T-helper 22 cell (primary cell): Measurements from ENCODE around the gene AGBL2.
"Not testable (repeated sequence)": the region's sequence is repeated elsewhere in the genome, so short reads cannot be mapped to it uniquely, and the experiment has no call there.

Experiments
- DNase-seq: peaks from one replicate; pipeline ENCODE4 v3.0.0-alpha.2; 2020; ENCODE audit warnings: low read depth

The AGBL2 gene, protein sequence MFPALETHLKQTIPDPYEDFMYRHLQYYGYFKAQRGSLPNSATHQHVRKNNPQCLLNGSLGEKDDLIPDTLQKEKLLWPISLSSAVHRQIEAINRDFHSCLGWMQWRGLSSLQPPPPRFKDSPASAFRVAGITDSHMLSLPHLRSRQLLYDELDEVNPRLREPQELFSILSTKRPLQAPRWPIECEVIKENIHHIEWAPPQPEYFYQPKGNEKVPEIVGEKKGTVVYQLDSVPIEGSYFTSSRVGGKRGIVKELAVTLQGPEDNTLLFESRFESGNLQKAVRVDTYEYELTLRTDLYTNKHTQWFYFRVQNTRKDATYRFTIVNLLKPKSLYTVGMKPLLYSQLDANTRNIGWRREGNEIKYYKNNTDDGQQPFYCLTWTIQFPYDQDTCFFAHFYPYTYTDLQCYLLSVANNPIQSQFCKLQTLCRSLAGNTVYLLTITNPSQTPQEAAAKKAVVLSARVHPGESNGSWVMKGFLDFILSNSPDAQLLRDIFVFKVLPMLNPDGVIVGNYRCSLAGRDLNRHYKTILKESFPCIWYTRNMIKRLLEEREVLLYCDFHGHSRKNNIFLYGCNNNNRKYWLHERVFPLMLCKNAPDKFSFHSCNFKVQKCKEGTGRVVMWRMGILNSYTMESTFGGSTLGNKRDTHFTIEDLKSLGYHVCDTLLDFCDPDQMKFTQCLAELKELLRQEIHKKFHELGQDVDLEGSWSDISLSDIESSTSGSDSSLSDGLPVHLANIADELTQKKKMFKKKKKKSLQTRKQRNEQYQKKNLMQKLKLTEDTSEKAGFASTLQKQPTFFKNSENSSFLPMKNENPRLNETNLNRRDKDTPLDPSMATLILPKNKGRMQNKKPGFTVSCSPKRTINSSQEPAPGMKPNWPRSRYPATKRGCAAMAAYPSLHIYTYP

DNA sequence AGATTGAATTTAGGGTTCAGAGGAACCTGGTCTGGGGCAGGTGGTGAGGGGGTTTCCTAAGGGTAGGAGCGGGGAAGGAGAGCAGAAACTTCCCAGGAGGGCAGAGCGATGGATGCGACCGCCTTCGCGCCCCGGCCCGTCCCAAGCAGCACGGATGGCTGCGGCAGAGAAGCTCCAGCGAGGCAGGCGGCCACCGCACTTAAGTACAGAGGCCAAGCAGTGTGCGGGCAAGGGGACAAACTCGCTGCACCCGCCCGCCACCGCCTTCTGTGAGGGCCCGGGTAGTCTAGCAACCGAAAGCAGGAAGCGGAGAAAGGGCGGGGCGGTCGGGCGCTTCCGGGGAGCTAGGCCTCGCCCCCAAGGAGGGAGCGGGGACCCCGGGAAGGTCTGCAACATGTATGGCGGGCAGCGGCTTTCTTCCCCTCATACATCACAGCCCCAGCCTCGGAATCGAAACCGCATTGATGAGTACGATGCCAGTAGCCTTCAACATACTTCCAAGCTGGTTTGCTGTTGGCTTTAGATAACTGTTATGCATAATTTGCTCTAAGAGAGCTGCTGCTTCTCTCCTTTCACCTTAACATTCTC, at the start of gene AGBL2:
TSS of gene AGBL2 (minus strand) at position 288 of the 588 bp plus-strand sequence. CDS start 719 bp downstream, outside the sequence.
- DNase-seq = peak; percentile 74

DNA sequence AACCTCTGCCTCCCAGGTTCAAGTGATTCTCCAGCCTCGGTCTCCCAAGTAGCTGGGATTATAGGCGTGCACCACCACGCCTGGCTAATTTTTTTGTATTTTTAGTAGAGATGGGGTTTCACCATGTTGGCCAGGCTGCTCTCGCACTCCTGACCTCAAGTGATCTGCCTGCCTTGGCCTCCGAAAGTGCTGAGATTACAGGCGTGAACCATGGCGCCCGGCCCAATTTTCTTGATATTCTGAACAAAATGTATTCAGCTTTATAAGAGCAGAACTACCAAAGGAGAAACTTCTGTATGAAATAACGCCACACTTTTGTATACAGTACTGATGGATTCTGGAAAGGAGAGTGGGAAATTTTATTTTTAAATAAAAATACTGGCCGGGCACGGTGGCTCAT, 44.1 kb upstream of the AGBL2 start:
- not testable (repeated sequence) for DNase-seq

DNA sequence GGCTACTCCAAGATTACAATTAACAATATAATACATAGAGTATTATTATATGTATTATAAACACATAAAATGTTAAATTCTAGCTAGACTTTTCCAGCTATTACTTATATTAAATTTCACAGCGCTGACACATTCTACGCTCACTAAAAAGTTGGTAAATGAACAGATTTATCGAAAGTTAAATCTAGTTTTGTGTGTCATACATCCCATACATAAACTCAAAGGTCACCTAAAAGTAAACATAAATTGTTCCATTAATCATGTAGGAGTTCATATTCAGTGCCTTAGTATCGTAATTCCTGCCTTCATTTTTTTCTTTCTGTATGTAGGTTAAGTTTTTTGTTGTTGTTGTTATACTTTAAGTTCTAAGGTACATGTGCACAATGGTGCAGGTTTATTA, 41.0 kb upstream of the AGBL2 start:
- no peak for DNase-seq

DNA sequence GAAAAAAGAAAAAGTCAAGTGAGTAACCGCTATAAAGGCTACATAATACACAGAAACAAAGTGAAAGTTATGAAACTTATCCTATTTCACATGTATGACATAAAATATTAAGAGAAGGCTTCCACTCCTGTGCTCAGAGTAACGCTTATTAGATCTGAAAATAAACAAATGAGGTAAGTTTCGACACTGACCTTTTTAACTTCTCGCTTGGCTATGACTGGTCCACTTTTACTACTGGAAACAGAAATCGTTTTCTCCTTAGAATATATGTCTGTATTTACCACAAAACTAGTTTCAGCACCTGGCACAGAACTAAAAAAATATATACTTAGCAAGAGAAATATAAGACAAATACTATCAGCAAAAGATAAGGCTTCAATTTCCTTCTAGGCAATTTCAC, 35.6 kb upstream of the AGBL2 start:
- no peak for DNase-seq

DNA sequence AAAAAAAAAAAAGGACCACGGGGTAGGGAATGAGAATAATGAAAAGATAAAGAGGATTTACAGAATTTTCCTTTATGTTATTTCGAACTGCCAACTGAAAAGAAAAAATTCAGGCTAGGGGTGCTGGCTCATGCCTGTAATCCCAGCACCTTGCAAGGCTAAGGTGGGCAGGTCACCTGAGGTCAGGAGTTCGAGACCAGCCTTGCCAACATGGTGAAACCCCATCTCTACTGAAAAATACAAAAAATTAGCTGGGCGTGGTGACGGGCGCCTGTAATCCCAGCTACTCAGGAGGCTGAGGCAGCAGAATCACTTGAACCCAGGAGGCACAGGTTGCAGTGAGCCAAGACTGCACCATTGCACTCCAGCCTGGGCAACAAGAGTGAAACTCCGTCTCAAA, 27.3 kb upstream of the AGBL2 start:
- DNase-seq = not testable (repeated sequence)

DNA sequence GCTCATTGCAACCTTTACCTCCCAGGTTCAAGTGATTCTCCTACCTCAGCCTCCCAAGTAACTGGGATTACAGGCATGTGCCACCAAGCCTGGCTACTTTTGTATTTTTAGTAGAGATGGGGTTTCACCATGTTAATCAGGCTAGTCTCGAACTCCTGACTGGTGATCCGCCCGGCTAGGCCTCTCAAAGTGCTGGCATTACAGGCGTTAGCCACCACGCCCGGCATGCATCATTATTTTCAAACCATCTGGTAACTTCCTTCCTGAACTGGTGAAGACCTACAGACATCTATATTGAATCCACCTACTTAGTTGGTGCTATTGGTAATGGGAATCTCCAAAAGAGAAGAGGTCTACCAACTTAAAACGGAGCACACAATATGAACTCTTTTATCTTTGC, 22.6 kb upstream of the AGBL2 start:
- not testable (repeated sequence) for DNase-seq

DNA sequence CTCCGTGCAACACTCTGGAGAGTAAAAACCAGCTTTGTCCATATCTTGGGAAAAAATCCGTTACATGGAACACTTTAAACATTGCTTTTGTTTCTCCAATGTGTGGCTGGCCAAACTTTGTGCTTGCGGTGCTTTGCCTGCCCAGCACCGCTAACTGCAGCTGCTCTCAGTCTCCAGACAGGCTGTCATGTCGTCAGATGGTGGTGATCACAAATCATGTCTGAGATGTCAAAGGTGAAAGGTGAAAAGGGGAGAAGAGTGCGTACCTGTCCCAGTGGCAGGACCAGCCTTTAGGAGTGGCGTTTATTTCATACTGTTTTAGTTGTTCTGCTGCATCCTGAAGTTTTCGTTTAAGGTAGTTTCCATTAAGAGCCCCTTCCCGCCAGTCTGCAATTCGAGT, 17.1 kb upstream of the AGBL2 start:
- no peak for DNase-seq

DNA sequence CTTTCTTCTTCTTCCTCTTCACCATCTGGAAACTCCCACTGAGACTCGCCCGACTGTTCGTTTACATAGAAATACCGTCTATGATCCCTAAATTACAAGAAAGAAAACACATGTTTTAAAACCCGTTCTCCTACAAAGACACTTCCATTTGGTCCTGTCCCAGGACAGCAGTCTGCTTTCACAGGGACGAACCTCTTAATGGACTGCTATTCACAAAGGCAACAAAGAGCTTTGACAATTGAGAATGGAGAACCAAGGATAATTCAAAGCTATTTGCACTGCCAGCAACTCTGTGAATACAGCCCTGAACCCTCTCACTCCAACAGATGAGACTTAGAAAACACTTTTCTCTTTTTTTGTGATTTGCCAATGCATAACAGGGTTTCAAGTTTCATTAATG, 16.3 kb upstream of the AGBL2 start:
- DNase-seq = no peak

DNA sequence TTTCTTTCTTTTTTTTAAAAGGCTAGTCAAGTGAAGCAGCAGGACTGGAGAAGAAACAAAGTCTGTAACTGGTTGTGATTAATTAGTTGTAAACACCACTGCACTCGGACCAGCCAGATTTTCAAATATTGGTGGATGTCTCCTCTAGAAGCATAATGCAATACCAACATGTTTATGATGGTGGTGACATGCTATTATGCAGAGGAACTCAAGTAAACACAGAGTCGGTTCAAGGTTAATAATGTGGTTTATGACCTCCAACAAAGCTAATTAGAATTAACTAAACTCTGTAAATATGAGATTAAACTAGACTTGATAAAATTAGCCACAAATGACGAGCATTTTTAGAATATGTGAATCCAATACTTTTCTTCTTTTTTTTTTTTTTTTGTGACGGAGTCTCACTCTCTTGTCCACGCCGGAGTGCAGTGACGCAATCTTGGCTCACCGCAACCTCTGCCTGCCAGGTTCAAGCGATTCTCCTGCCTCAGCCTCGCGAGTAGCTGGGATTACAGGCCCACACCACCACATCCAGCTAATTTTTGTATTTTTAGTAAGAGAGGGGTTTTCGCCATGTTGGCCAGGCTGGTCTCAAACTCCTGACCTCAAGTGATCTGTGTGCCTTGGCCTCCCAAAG, 11.8 kb upstream of the AGBL2 start:
- DNase-seq = no peak

DNA sequence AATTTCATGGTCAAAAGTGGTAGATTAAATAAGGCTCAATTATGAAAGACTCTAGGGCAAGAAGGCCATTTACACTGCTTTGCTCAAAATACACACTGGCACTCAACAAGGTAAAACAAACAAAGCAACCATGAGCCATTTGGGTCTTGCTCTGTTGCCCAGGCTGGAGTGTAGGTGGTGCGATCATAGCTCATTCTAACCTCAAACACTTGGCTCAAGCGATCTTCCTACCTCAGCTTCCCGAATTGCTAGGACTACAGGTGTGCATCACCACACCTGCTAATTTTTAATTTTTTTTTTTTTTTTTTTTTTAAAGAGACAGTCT, 10.9 kb upstream of the AGBL2 start:
- no peak for DNase-seq

DNA sequence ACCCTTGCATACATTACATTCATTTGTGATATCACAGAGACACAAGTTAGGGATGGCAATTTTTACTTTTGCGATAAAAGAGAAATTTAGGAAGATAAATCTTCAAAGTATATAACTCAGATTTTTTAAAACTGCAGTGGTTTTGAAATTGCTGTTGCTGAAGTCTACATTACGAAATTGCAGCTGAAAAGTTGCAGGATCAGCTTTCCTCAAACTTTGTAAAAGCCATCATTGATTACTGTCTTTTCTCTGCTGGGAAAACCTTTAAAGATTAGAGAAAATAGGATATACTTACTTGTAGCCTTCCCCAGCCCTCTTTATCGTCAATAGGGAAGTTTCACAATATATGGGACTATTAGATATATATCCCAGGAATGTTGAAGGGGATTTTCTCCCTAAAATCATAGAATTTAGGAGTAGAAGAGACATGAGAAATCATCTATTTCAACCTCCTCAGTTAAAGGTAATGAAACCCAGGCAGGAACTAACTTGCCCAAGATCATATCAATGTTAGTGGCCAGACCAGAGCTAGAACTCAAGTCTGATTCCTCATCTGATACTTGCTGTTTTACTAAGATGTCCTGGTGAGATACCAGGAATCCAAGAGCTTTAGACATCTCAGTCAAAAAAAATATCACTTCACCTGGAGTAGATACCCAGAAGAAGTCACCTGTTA, 10.4 kb upstream of the AGBL2 start:
- DNase-seq = no peak

DNA sequence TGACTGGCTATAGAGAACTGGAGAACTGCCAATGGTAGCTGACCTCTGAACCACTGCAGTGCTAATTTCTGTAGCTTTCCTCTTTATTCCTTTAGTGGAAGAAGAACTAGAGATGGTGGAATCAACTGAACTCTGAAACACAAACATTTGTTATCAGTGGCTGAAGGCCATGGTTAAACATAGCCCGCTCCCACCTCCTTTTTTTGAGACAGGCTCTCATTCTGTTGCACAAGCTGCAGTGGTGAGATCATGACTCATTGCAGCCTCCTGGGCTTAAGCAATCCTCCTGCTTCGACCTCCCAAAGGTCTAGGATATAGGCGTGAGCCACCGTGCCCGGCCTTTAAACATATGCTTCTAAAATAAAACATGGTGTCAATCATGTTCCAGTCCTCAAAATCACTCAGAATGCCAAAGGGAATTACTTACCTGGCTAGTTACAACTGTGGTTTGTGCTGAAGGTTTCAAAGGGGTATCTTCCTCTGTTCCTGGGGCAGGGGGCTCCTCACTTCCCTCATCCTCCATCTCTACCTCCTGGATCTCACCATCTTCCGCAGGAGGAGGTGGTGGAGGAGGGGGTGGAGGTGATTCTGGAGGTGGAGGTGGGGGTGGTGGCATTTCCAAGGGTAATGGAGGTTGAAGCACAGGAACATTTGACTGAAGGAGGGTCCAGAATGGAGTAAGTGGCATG, 9.0 kb upstream of the AGBL2 start:
- DNase-seq = no peak

DNA sequence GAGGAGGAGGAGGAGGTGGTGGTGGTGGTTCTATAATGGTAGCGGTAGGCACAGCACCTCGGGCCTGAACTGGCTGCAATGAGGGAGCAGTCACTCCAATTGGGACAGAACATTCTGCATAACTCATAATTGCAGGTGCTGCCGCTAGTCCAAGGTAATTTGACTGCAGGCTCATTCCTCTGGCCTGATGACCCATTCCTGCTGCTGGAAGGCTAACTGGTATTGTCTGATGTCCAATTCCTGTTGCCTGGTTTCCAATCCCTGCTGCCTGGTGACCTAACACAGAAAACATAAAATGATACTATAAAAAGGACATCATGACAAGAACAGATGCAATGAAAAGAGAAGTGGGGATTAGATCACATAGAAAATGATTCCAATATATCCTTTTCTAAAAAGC, 7.9 kb upstream of the AGBL2 start:
- no peak for DNase-seq

DNA sequence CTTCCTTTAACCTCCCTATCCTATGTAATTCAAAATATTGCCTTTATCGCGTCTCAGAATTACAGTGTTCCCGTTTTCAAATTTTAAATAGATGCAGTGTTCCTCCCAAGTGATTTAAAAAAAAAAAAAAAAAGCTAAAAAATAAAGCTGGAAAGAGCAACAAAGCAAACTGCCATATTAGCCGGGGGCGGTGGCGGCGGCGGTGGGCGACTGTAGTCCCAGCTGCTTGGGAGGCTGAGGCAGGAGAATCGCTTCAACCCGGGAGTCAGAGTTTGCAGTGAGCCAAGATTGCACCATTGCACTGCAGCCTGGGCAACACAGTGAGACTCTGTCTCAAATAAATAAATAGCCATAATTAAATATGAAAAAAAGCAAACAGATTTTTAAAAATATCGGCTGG, 5.5 kb upstream of the AGBL2 start:
- no peak for DNase-seq

DNA sequence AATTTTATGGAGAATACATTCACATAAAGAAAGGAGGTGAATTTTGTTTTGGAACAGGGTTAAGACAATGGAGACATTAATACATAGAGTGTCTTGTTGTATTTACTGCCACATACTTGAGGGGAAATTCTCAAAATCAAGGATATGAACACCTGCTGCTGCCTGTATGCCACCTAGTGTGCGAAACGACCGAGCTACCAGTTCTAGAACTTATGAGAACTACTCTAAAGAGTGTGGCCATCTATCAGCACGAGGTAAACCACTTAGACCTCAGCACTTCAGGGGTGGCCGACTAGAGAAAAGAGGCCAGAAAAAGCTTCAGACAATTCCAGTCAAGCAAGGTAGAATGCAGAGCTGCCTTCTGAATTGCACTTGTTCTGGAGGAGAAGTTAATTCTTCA, 1.5 kb upstream of the AGBL2 start:
- DNase-seq = no peak

DNA sequence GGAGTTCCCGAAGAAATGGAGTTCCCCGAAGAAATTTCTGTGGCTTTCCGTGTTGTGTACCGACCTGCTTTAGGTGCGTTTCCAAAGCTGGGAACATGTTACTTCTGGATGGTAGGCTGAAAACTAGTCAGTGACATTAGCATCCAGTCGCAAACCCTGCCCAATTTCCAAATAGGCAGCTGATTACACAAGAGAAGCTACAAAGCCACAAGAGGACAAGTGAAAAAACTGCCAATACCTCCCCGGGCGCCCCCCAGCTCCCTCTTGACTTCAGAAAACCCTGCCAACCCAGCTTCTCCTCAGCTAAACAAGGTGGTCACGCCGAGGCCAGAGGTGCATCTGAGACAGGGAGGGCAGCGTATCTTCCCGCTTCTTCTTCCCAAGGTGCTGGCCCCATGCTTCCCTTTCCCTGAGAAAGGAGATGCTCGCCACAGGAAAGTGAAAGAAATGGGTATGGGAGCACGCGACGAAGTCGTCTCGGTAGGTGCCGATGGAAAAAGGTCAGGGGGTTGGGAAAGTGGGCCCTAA, 551 bp downstream of the AGBL2 start:
- DNase-seq = peak; percentile 0

DNA sequence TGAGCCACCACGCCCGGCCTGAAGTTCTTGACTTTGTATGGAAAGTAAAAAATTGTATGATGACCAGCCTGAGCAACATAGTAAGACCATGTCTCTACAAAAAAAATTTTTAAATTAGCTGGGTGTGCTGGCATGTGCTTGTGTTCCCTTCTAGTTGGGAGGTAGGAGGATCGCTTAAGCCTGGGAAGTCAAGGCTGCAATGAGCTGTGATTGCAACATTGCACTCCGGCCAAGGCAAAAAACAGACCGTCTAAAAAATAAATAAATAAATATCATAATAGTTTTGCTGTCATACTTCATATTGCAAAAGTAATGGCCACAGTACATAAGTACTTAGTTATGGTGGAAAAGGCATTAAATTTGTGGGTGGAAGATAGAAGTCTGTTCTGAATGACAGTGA, 3.4 kb downstream of the AGBL2 start:
- no peak for DNase-seq

DNA sequence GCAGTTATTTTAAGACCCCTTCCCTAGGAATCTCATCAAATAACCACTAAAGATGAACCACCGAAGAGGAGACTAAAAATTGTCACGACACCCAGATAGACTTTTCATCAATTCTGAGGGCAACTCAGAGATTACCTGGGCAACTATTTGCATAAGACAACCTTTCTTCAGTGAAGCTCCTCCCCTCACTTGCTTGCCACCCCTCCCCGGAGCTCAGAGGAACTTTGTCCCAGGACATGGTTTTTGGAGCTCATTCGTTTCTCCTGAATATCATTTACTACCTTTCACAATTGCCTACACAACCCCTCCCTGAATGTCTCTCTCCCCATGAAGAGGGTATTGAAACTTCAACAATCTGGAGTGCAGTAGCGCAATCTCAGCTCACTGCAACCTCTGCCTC, 3.9 kb downstream of the AGBL2 start:
- DNase-seq = no peak

DNA sequence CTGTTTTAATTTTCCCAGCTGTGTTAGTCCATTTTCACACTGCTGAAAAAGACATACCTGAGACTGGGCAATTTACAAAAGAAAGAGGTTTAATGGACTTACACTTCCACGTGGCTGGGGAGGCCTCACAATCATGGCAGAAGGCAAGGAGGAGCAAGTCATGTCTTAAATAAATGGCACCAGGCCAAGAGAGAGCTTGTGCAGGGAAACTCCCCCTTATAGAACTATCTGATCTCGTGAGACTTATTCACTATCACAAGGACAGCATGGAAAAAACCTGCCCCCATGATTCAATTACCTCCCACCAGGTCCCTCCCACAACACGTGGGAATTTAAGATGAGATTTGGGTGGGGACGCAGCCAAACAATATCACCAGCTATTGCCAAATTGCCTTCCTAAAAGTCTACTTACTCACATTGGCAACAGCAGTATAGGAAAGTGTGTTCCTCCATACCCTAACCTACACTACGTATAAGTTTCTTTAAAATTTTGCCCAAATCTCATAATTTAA, 7.8 kb downstream of the AGBL2 start:
- not testable (repeated sequence) for DNase-seq

DNA sequence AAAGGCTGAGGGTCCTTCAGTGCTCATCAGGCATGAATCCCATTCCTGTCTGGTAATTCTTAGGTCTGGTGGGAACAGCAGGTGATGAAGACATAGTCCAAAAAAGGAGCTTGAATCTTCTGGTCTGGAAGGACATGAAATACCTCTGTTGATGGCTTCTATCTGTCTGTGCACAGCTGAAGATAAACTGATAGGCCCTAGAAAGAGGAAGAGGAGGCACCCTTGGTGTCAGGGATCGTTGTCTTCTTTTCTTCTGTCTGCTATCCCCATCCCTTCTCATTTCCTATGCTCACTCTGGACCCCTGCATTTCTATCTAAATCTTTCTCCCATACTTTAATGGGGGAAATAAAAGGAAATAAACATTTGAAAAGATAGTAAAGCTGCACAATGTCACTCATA, 9.4 kb downstream of the AGBL2 start:
- DNase-seq = no peak

DNA sequence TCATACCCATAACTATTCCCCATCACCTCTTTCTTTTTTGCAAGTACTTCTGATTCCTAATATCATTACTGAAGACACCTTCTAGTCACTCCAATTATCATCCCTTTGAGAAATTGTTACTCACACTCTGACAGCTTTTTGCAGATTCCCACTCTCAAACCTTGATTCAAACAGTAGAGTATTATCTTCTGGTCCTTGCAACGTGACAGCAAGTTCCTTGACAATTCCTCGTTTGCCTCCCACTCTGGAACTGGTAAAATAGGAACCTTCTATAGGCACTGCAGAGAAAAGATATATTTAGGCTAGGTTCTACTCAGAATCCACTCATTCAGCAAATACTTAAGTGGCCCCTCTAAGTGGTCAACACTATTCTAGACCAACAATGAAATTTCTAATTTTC, 23.2 kb downstream of the AGBL2 start:
- no peak for DNase-seq
